Stimulated activated naive B cell treated with anti-CD40 and anti-IgM and Interleukin-4, amounts not matched to agents 10 μg/mL and 1 μg/mL and 100 μg/mL, for 72 hours (primary cell): Measurements from ENCODE around the gene PGD.

ENCODE experiments used
- ATAC-seq, 2 donors: fragments of 150-1000 bp; cut with Tn5 transposase; replicated peaks; 2 replicates each; pipeline ENCODE4 v1.10.0; 2021; ENCODE audit warnings: moderate library complexity in 1 of 2
- DNase-seq: peaks from one replicate; pipeline ENCODE4 v3.0.0; 2021
- H3K27ac Mint-ChIP-seq: one replicate; pipeline ENCODE4 v1.8.0; 2022; ENCODE audit warnings: mild to moderate bottlenecking, mixed read lengths
- H3K27me3 Mint-ChIP-seq, 2 donors: one replicate each; pipeline ENCODE4 v1.8.0; 2022; ENCODE audit warnings: mixed read lengths in 2 of 2
- H3K36me3 Mint-ChIP-seq, 2 donors: one replicate each; pipeline ENCODE4 v1.8.0; 2022; ENCODE audit warnings: mixed read lengths in 2 of 2, mild to moderate bottlenecking in 1 of 2
- H3K4me1 Mint-ChIP-seq, 2 donors: one replicate each; pipeline ENCODE4 v1.8.0; 2022; ENCODE audit warnings: mixed read lengths in 2 of 2, mild to moderate bottlenecking in 1 of 2
- H3K4me3 Mint-ChIP-seq, 2 donors: one replicate each; pipeline ENCODE4 v1.8.0; 2022; ENCODE audit warnings: mild to moderate bottlenecking in 2 of 2, mixed read lengths in 2 of 2, moderate library complexity in 1 of 2
- H3K9me3 Mint-ChIP-seq, 2 donors: one replicate each; pipeline ENCODE4 v1.8.0; 2022; ENCODE audit warnings: mixed read lengths in 2 of 2, mild to moderate bottlenecking in 1 of 2

Gene PGD

GRCh38 chr1:10459184-10459583 is 60.3 kb downstream of the PGD start:
- Mint-ChIP-seq H3K36me3 (peaks cover 29 to 37% of the 10 kb centered on the region in 2 donors), H3K9me3 (no peaks in the 10 kb centered on the region), H3K4me1 (no peaks in the 10 kb centered on the region), H3K27me3 (no peaks in the 10 kb centered on the region), H3K4me3 (no peak overlapping the region), H3K27ac (no peak overlapping the region)
- DNase-seq = no peak
- ATAC-seq = no peak

DNA sequence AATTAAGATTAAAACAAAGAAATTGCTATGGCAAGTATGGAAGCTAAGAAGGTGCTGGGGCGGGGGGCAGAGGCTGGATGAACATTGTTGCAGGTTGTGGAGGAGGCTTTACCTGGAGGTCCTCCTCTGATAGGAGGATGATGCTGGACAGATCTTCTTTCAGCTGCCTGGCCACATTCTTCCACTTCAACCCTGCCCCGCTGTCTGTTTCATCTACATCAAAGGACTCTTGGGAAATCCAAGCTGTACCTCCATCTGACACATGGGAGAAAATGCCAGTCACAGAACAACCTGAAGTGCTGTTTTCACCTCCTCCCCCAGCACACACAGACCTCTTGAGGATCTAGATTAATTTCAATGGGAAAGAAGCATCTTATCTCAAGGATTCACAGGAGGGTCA is 68.2 kb downstream of the PGD start:
- Mint-ChIP-seq H3K27ac (no peak overlapping the region), H3K4me1 (peaks cover 6 to 19% of the 10 kb centered on the region in 2 donors), H3K9me3 (no peaks in the 10 kb centered on the region), H3K27me3 (no peaks in the 10 kb centered on the region), H3K4me3 (no peak overlapping the region), H3K36me3 (peaks cover 30 to 35% of the 10 kb centered on the region in 2 donors)
- ATAC-seq (no peak), DNase-seq (no peak)

GRCh38 chr1:10470043-10470442 is 71.2 kb downstream of the PGD start:
- no peak overlapping the region for H3K4me3 Mint-ChIP-seq
- H3K36me3 Mint-ChIP-seq = peaks cover 16 to 21% of the 10 kb centered on the region in 2 donors
- no peaks in the 10 kb centered on the region for H3K27me3 Mint-ChIP-seq
- H3K9me3 Mint-ChIP-seq = peaks cover 0 to 2% of the 10 kb centered on the region in 2 donors
- ATAC-seq (no peak), DNase-seq (no peak)
- H3K27ac Mint-ChIP-seq = no peak overlapping the region
- H3K4me1 Mint-ChIP-seq = peaks cover 8 to 36% of the 10 kb centered on the region in 2 donors
